Erythroblast (primary cell): ENCODE measurements around the gene GPHN.

ENCODE experiments used
- GATA1 ChIP-seq: IDR thresholded peaks from 2 replicates; pipeline ENCODE4 v1.6.1; 2011; ENCODE audit warnings: low read depth, mild to moderate bottlenecking, control low read depth, low read length, moderate library complexity
- POLR2A ChIP-seq: IDR thresholded peaks from 2 replicates; pipeline ENCODE4 v1.6.1; 2011; ENCODE audit warnings: mild to moderate bottlenecking, low read length

GRCh38 chr14:67131691-67132090 is 623.7 kb downstream of the GPHN start:
- TF ChIP-seq POLR2A = no peak
- no peak for TF ChIP-seq GATA1
